Measurements from ENCODE around the gene CNTN5. TPM values are rescaled to one million over a fixed set of nuclear protein-coding genes. Genes with fewer than 3 reads are reported as not detected.

CNTN5 gene
- total RNA-seq, 1 experiment from 2014 or later = not detected

- no peaks in the 10 kb centered on the region for H3K36me3 Mint-ChIP-seq (ENCODE audit: insufficient read depth in 1 of 3, low read depth in 3 of 3)
- WGBS (ENCODE audit: extremely low coverage, insufficient read length, low lambda C conversion rate) = no CpG with 5 or more reads among the region's 2 CpGs
- H3K79me1 ChIP-seq (ENCODE audit: insufficient read depth, low read depth, low read length, poor library complexity, severe bottlenecking) = no peaks in the 10 kb centered on the region
- no peak for TF ChIP-seq CTCF (conservative IDR thresholded peaks at IDR 0.05)
- no peak overlapping the region for H3K4ac ChIP-seq (ENCODE audit: low read depth, low read length)
- H3K56ac ChIP-seq (ENCODE audit: insufficient read length, low read depth, low read length) = no peak overlapping the region
- no peak overlapping the region for H2BK12ac ChIP-seq (ENCODE audit: insufficient read length, low read depth, low read length)
- H3K27ac ChIP-seq (ENCODE audit: insufficient read length, low read depth, low read length) = no peak overlapping the region
- no peak overlapping the region for H4K91ac ChIP-seq (ENCODE audit: insufficient read length, low read depth, low read length)
- H3K18ac ChIP-seq (ENCODE audit: insufficient read length, low read depth, low read length) = no peak overlapping the region
- no peak for DNase-seq
- H3K27me3 ChIP-seq (ENCODE audit: insufficient read depth, low read length) = no peaks in the 10 kb centered on the region
- H3K9me3 Mint-ChIP-seq = peaks cover 0 to 7% of the 10 kb centered on the region in 2 experiments; a peak in 3 of 5 replicates
- no peak overlapping the region for H2BK15ac ChIP-seq (ENCODE audit: low read depth, low read length)
- H3K4me2 ChIP-seq (ENCODE audit: insufficient read depth, insufficient read length, low read length) = no peak overlapping the region
- no peaks in the 10 kb centered on the region for H3K27me3 Mint-ChIP-seq (ENCODE audit: low read depth)
- no peak overlapping the region for H4K8ac ChIP-seq (replicated peaks; ENCODE audit: insufficient read length, low read depth, low read length)
- H3K23me2 ChIP-seq (ENCODE audit: insufficient read length, low read depth, low read length, poor library complexity, severe bottlenecking) = no peaks in the 10 kb centered on the region
- no peaks in the 10 kb centered on the region for H4K20me1 ChIP-seq (ENCODE audit: control insufficient read depth, insufficient read depth, insufficient read length)
- no peaks in the 10 kb centered on the region for H3K4me1 Mint-ChIP-seq
- H3K14ac ChIP-seq (ENCODE audit: insufficient read depth, low read length) = no peak overlapping the region
- no peak overlapping the region for H2BK20ac ChIP-seq (ENCODE audit: low read depth, low read length, poor library complexity, severe bottlenecking)
- no peak overlapping the region for H3K27ac Mint-ChIP-seq
- H2AK5ac ChIP-seq (ENCODE audit: insufficient read length, low read length) = no peak overlapping the region
- H3K23ac ChIP-seq (ENCODE audit: insufficient read length, low read depth, low read length) = no peak overlapping the region
- H3K9me3 ChIP-seq (ENCODE audit: control insufficient read depth, low read depth, low read length) = no peaks in the 10 kb centered on the region
- no peaks in the 10 kb centered on the region for H3K4me1 ChIP-seq (ENCODE audit: insufficient read depth, low read length)
- no peak overlapping the region for H2AFZ ChIP-seq (ENCODE audit: low read length)
- H3T11ph ChIP-seq (ENCODE audit: low read length) = no peak overlapping the region
- no peak overlapping the region for H3K9ac ChIP-seq (ENCODE audit: extremely low read depth, insufficient read length, low read length)
- no peak overlapping the region for H2BK5ac ChIP-seq (ENCODE audit: insufficient read length, low read length)
- no peaks in the 10 kb centered on the region for H3K79me2 ChIP-seq (ENCODE audit: insufficient read depth, low read length)
- no peak overlapping the region for H4K5ac ChIP-seq (ENCODE audit: insufficient read length, low read depth, low read length)
- no peak overlapping the region for H3K4me3 Mint-ChIP-seq
- H2BK120ac ChIP-seq (ENCODE audit: low read depth, low read length, poor library complexity, severe bottlenecking) = no peak overlapping the region
Measured at GRCh38 chr11:99535819-99536218, 515.1 kb downstream of the CNTN5 start.
